Fibroblast of upper back skin (primary cell): ENCODE measurements around the gene SRP54.
A peak's percentile ranks its signal among the peaks of the same experiment; 100 is the strongest.
"Not testable (repeated sequence)": the region's sequence is repeated elsewhere in the genome, so short reads cannot be mapped to it uniquely, and the experiment has no call there.

Source experiments
- DNase-seq: peaks from one replicate; pipeline ENCODE4 v3.0.0-alpha.2; 2013

SRP54 gene

DNA sequence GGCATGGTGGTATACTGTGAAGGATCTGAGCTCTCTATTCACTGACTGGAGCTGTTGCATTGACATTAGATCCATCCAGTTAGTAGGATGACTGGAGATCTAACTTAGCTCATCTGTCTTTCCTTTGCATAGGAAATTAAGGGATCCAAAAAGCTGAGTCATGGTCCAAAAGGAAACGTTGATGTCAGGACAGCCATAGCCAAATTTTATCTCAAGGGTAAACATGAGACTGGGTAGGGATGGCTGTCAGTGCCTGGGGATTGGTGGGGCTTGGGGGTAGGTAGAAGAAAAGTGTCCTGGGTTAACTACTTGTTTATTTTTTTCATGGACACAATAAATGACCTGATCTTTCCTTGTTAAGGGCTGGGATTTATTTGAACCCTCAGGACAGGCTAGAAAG lies 67.9 kb downstream of the SRP54 start:
- peak; percentile 61 for DNase-seq

DNA sequence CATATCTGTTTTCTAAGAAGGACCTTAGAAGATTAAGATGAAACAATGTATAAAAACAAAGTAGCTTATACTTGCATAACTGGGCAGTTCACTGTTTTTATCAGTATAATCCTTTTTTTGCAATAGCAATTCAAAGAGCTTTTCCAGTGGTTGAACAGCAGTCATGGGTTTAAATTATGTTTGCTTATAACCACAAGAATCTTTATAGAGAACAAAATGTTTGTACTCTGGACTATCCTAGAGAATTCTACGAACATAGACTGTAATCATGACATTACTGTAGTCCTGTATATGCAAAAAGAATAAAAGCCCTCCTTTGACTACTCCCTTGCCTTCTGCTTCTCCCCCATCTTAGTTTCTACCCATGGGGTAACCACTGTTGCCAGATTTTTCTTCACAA lies 69.0 kb downstream of the SRP54 start:
- no peak for DNase-seq

DNA sequence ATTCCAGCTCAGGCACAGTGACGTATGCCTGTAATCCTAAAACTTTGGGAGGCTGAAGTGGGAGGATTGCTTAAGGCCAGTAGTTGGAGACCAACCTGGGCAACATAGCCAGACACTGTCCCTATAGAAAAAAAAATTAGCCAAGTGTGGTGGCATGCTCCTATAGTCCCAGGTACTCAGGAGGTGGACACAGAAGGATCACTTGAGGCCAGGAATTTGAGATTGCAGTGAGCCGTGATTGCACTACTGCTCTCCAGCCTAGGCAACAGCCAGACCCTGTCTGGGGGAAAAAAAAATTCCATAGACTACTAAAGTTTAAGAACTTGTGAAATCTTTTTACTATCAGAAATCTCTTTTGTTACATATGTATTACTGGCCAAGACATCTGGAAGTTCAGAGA lies 69.8 kb downstream of the SRP54 start:
- no peak for DNase-seq

DNA sequence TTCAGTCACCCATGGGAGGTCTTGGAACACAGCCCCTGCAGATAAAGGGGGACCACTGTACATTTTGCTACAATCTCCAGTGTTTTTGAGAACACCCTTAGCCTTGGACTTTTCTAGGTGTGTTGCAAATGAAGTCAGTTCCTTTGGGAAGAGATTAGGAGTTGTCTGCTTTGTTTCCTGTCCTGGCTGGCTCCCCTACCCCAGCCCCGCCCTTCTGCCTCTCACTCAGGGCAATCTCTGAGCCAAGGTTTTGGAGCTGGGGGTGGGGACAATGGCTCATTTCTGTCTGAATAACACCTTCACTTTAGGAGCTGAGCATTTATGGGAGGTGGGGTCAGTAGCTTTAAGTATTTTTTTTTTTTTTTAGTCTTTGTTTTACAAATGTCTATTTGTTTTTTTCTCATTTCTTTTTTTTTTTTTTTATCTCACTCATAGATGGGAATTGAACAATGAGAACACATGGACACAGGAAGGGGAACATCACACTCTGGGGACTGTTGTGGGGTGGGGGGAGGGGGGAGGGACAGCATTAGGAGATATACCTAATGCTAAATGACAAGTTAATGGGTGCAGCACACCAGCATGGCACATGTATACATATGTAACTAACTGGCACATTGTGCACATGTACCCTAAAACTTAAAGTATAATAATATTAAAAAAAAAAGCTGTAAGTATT lies 78.5 kb downstream of the SRP54 start:
- peak; percentile 24 for DNase-seq

DNA sequence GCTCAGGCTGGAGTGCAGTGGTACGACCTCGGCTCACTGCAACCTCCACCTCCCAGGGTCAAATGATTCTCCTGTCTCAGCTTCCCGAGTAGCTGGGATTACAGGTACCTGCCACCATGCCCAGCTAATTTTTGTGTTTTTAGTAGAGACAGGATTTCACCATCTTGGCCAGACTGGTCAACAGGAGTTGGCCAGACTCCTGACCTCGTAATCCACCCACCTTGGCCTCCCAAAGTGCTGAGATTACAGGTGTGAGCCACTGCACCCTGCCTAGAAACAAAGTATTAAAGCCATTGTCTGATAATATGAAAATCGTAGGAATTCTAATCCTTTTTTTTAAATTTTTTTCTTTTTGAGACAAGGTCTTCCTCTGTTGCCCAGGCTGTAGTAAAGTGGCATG lies 82.9 kb downstream of the SRP54 start:
- not testable (repeated sequence) for DNase-seq

DNA sequence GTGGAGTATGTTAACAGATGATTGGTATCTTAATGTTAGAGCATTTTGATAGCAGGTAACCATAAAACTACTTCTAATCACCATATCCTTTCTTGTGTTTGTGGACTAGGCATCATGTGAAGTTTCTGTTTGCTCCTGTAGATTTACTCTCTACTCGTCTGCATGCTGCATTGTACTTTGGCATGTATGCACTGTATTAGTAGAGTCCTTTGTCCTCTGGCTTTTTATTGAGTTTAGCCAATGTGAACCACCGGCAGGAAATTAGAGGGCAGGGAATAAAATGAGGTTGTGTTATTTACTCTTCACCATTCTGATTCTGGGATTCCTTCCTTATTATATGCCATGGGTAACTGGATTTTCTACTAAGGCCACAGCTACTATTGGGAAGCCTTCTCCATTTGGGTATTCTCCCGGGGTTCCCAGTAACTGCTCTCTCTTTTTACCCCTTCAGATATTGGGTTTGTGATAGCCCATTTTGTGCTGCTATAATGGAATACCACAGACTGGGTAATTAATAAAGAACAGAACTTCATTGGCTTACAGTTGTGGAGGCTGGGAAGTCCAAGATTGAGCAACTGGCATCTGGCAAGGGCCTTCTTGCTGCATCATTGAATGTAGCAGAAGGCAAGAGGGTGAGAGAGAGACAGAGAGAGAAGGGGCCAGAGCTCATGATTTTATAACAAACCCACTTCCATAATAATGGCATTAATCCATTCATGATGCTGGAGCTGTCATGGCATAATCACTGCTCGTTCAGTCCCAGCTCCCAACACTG lies 85.6 kb downstream of the SRP54 start:
- no peak for DNase-seq

DNA sequence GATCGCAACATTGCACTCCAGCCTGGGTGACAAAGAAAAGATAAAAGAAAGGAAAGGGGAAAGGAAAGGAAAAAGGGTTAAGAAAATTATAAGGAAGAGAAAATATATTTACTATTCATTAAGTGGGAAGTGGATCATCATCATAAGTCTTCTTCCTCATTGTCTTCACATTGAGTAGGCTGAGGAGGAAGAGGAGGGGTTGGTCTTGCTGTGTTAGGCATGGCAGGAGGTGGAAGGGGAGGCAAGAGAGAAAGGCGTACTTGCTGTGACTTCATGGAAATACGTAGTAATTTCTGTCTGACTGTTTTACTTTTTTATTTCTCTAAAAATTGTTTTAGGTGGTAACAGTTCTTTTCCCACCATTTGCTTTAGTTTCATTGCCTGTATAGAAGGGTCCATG lies 89.4 kb downstream of the SRP54 start:
- no peak for DNase-seq

DNA sequence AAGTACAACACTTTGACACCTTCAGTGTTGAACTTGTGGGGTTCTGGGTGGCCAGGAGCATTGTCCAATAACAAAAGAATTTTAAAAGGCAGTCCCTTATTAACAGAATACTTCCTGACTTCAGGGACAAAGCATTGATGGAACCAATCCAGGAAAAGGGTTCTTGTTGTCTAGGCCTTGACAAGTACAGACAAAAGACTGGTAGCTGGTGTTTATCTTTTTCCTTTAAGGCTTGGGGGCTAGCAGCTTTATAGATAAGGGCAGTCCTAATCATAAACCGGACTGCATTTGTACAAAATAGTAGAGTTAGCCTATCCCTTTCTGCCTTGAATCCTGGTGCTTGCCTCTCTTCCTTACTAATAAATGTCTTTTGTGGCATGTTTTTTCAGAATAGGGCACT lies 90.7 kb downstream of the SRP54 start:
- DNase-seq, result no peak

DNA sequence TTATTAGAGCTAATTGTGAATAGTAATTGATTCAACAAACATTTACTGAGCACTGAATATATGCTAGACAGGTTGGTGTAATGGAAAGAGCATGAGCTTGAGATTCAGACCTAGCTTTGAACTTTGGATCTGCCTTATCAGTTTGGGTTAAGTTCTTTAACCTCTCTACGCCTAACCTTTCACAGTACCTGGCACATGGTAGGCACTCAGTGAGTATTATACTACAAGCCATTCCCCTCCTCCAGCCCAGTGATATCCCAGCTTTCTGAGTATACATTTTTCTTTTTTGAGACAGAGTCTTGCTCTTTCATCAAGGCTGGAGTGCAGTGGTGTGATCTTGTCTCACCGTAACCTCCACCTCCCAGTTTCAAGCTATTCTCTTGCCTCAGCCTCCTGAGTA lies 95.3 kb downstream of the SRP54 start:
- DNase-seq, result no peak
